Measurements from ENCODE around the gene HEPACAM.

Gene HEPACAM

GRCh38 chr11:124942466-124943253 is 6.8 kb upstream of the HEPACAM start:
- no peak for DNase-seq (ENCODE audit: low spot score)

GRCh38 chr11:124941703-124942102 is 5.9 kb upstream of the HEPACAM start:
- no peak for DNase-seq (ENCODE audit: low spot score)

GRCh38 chr11:124938970-124939369 is 3.1 kb upstream of the HEPACAM start:
- DNase-seq (ENCODE audit: low spot score), result no peak

- DNase-seq (ENCODE audit: low spot score), result peak; percentile 36
Measured at GRCh38 chr11:124938206-124938765, 2.4 kb upstream of the HEPACAM start.

GRCh38 chr11:124937336-124937935 is 1.6 kb upstream of the HEPACAM start:
- no peak for DNase-seq (ENCODE audit: low spot score)

- DNase-seq (ENCODE audit: low spot score), result peak; percentile 68
Measured at GRCh38 chr11:124934862-124935547, 842 bp downstream of the HEPACAM start.

GRCh38 chr11:124930799-124931198 is 5.0 kb downstream of the HEPACAM start:
- no peak for DNase-seq (ENCODE audit: low spot score)

GRCh38 chr11:124928942-124929665 is 6.7 kb downstream of the HEPACAM start:
- no peak for DNase-seq (ENCODE audit: low spot score)

GRCh38 chr11:124923296-124923695 is 12.6 kb downstream of the HEPACAM start:
- no peak for DNase-seq (ENCODE audit: low spot score)

- DNase-seq (ENCODE audit: low spot score), result no peak
Measured at GRCh38 chr11:124922831-124923230, 13.0 kb downstream of the HEPACAM start.

GRCh38 chr11:124920870-124921609 is 14.8 kb downstream of the HEPACAM start:
- peak; percentile 76 for DNase-seq (ENCODE audit: low spot score)

- no peak for DNase-seq (ENCODE audit: low spot score)
Measured at GRCh38 chr11:124920356-124920755, 15.5 kb downstream of the HEPACAM start.

GRCh38 chr11:124919898-124920297 is 15.9 kb downstream of the HEPACAM start:
- no peak for DNase-seq (ENCODE audit: low spot score)

- no peak for DNase-seq (ENCODE audit: low spot score)
Measured at GRCh38 chr11:124918950-124919349, 16.9 kb downstream of the HEPACAM start, which contains the start of gene HEPN1. HEPN1 (plus strand) TSS chr11:124919250.

- no peak for DNase-seq (ENCODE audit: low spot score)
Measured at GRCh38 chr11:124917115-124917637, 18.7 kb downstream of the HEPACAM start.

GRCh38 chr11:124916370-124916710 is 19.5 kb downstream of the HEPACAM start:
- no peak for DNase-seq (ENCODE audit: low spot score)

- DNase-seq (ENCODE audit: low spot score), result no peak
Measured at GRCh38 chr11:124915541-124916369, 20.1 kb downstream of the HEPACAM start.

- no peak for DNase-seq (ENCODE audit: low spot score)
Measured at GRCh38 chr11:124902616-124903015, 33.2 kb downstream of the HEPACAM start.

- peak; percentile 92 for DNase-seq (ENCODE audit: low spot score)
Measured at GRCh38 chr11:124900464-124900863, 35.4 kb downstream of the HEPACAM start.
